Astrocyte (in vitro differentiated cells and primary cell): ENCODE measurements around the gene ECE1. TPM values are rescaled to one million over a fixed set of nuclear protein-coding genes. Genes with fewer than 3 reads are reported as not detected.
A peak's percentile ranks its signal among the peaks of the same experiment; 100 is the strongest.

Experiments used
- DNase-seq: peaks from one replicate; pipeline ENCODE4 v3.0.0-alpha.2; 2010; ENCODE audit warnings: low read depth
- FAIRE-seq: peaks from 2 replicates; lab custom pipeline; 2011; peaks lifted over from hg19 to GRCh38; lab: Jason Lieb, UNC
- H2AFZ ChIP-seq: 2 replicates; pipeline ENCODE4 v1.6.0; 2012; ENCODE audit warnings: low read depth, low read length, inconsistent platforms
- H3K27ac ChIP-seq: 2 replicates; pipeline ENCODE4 v1.5.1; 2011; ENCODE audit warnings: low read depth, low read length, inconsistent platforms
- H3K27me3 ChIP-seq: 2 replicates; pipeline ENCODE4 v1.6.0; 2011; ENCODE audit warnings: low read length, inconsistent platforms; ENCODE audit not compliant: insufficient read depth
- H3K36me3 ChIP-seq: 2 replicates; pipeline ENCODE4 v1.5.1; 2011; ENCODE audit warnings: low read length, inconsistent platforms; ENCODE audit not compliant: insufficient read depth
- H3K4me1 ChIP-seq: 2 replicates; pipeline ENCODE4 v1.5.1; 2011; ENCODE audit warnings: low read length, inconsistent platforms; ENCODE audit not compliant: insufficient read depth
- H3K4me2 ChIP-seq: 2 replicates; pipeline ENCODE4 v1.6.0; 2012; ENCODE audit warnings: low read length, inconsistent platforms
- H3K4me3 ChIP-seq: 2 replicates; pipeline ENCODE4 v1.5.1; 2011; ENCODE audit warnings: low read depth, mild to moderate bottlenecking, low read length, inconsistent platforms; ENCODE audit not compliant: insufficient read depth
- H3K79me2 ChIP-seq: 2 replicates; pipeline ENCODE4 v1.6.0; 2012; ENCODE audit warnings: mild to moderate bottlenecking, low read length, inconsistent platforms; ENCODE audit not compliant: insufficient read depth
- H3K9ac ChIP-seq: 2 replicates; pipeline ENCODE4 v1.6.0; 2012; ENCODE audit warnings: mild to moderate bottlenecking, low read length, inconsistent platforms
- H3K9me3 ChIP-seq: 2 replicates; pipeline ENCODE4 v1.5.1; 2012; ENCODE audit warnings: low read depth, mild to moderate bottlenecking, low read length, inconsistent platforms; ENCODE audit not compliant: insufficient read depth
- H4K20me1 ChIP-seq: 2 replicates; pipeline ENCODE4 v1.6.0; 2012; ENCODE audit warnings: low read length, inconsistent platforms; ENCODE audit not compliant: insufficient read depth
- H3K27ac Mint-ChIP-seq: one replicate; pipeline ENCODE4 v1.8.0; 2021; ENCODE audit warnings: mild to moderate bottlenecking, mixed read lengths; ENCODE audit not compliant: unreplicated experiment
- H3K27me3 Mint-ChIP-seq: one replicate; pipeline ENCODE4 v1.8.0; 2021; ENCODE audit warnings: low read depth, mixed read lengths; ENCODE audit not compliant: unreplicated experiment
- H3K36me3 Mint-ChIP-seq: one replicate; pipeline ENCODE4 v1.8.0; 2021; ENCODE audit warnings: low read depth, mixed read lengths; ENCODE audit not compliant: unreplicated experiment
- H3K4me1 Mint-ChIP-seq: one replicate; pipeline ENCODE4 v1.8.0; 2021; ENCODE audit warnings: low read depth, mixed read lengths; ENCODE audit not compliant: unreplicated experiment
- H3K4me3 Mint-ChIP-seq: one replicate; pipeline ENCODE4 v1.8.0; 2021; ENCODE audit warnings: mild to moderate bottlenecking, moderate library complexity, mixed read lengths; ENCODE audit not compliant: unreplicated experiment
- H3K9me3 Mint-ChIP-seq: one replicate; pipeline ENCODE4 v1.8.0; 2021; ENCODE audit warnings: mild to moderate bottlenecking, mixed read lengths; ENCODE audit not compliant: unreplicated experiment
- CTCF ChIP-seq: IDR thresholded peaks from 2 replicates; pipeline ENCODE4 v1.5.1; 2011; ENCODE audit warnings: low read depth, mild to moderate bottlenecking, inconsistent platforms, low read length, moderate library complexity; ENCODE audit not compliant: insufficient read depth
- EZH2 ChIP-seq: IDR thresholded peaks from 2 replicates; pipeline ENCODE4 v1.6.1; 2012; ENCODE audit warnings: mild to moderate bottlenecking, low read length, inconsistent platforms; ENCODE audit not compliant: insufficient read depth
- total RNA-seq: library from RNA; stranded (reverse); gene quantifications from 2 replicates; pipeline ENCODE4 v1.2.1, GENCODE V29; 2021

ECE1 gene
- total RNA-seq, 1 donor from 2014 or later, result 172 TPM

- H3K4me1 Mint-ChIP-seq, result peaks cover 32% of the 10 kb centered on the region
- TF ChIP-seq EZH2, result no peak
- no peak for TF ChIP-seq CTCF
- H3K36me3 ChIP-seq, result peaks cover 4% of the 10 kb centered on the region
- peaks cover 4% of the 10 kb centered on the region for H3K79me2 ChIP-seq
- no peak overlapping the region for H3K4me3 ChIP-seq
- H3K4me1 ChIP-seq, result peaks cover 48% of the 10 kb centered on the region
- no peak overlapping the region for H3K4me3 Mint-ChIP-seq
- H3K4me2 ChIP-seq, result no peak overlapping the region
- no peak overlapping the region for H3K27ac Mint-ChIP-seq
- H3K9ac ChIP-seq, result no peak overlapping the region
- H2AFZ ChIP-seq, result no peak overlapping the region
- H3K9me3 Mint-ChIP-seq, result no peaks in the 10 kb centered on the region
- H3K9me3 ChIP-seq, result no peaks in the 10 kb centered on the region
- no peak for FAIRE-seq
- no peaks in the 10 kb centered on the region for H3K27me3 ChIP-seq
- H4K20me1 ChIP-seq, result no peaks in the 10 kb centered on the region
- no peak for DNase-seq
- H3K27ac ChIP-seq, result no peak overlapping the region
- H3K27me3 Mint-ChIP-seq, result no peaks in the 10 kb centered on the region
- H3K36me3 Mint-ChIP-seq, result peaks cover 24% of the 10 kb centered on the region
These were observed 26.5 kb downstream of the ECE1 start for GRCh38 chr1:21263653-21264225.

GRCh38 chr1:21263052-21263429 is 27.2 kb downstream of the ECE1 start:
- peaks cover 4% of the 10 kb centered on the region for H3K79me2 ChIP-seq
- H3K4me1 Mint-ChIP-seq, result peaks cover 32% of the 10 kb centered on the region
- H3K4me3 Mint-ChIP-seq, result peak overlapping the region; percentile 60
- no peaks in the 10 kb centered on the region for H4K20me1 ChIP-seq
- H3K36me3 Mint-ChIP-seq, result peaks cover 26% of the 10 kb centered on the region
- no peaks in the 10 kb centered on the region for H3K27me3 ChIP-seq
- H3K4me2 ChIP-seq, result peak overlapping the region; percentile 79
- no peak overlapping the region for H2AFZ ChIP-seq
- peak overlapping the region; percentile 86 for H3K9ac ChIP-seq
- H3K4me1 ChIP-seq, result peaks cover 48% of the 10 kb centered on the region
- H3K9me3 Mint-ChIP-seq, result no peaks in the 10 kb centered on the region
- peak overlapping the region; percentile 100 for H3K27ac Mint-ChIP-seq
- no peaks in the 10 kb centered on the region for H3K9me3 ChIP-seq
- DNase-seq (no peak), FAIRE-seq (no peak)
- H3K27ac ChIP-seq, result peak overlapping the region; percentile 97
- no peak for TF ChIP-seq CTCF
- no peak for TF ChIP-seq EZH2
- H3K36me3 ChIP-seq, result peaks cover 4% of the 10 kb centered on the region
- H3K4me3 ChIP-seq, result no peak overlapping the region
- no peaks in the 10 kb centered on the region for H3K27me3 Mint-ChIP-seq

- peaks cover 48% of the 10 kb centered on the region for H3K4me1 ChIP-seq
- peak overlapping the region; percentile 97 for H3K27ac ChIP-seq
- H3K27me3 ChIP-seq, result no peaks in the 10 kb centered on the region
- H4K20me1 ChIP-seq, result no peaks in the 10 kb centered on the region
- H3K79me2 ChIP-seq, result peaks cover 4% of the 10 kb centered on the region
- H3K27ac Mint-ChIP-seq, result peak overlapping the region; percentile 100
- H3K4me3 ChIP-seq, result no peak overlapping the region
- peak overlapping the region; percentile 77 for H3K4me3 Mint-ChIP-seq
- FAIRE-seq (no peak), DNase-seq (peak; percentile 88)
- H3K4me1 Mint-ChIP-seq, result peaks cover 31% of the 10 kb centered on the region
- H3K9me3 Mint-ChIP-seq, result no peaks in the 10 kb centered on the region
- H3K4me2 ChIP-seq, result peak overlapping the region; percentile 79
- peak overlapping the region; percentile 86 for H3K9ac ChIP-seq
- no peaks in the 10 kb centered on the region for H3K9me3 ChIP-seq
- peaks cover 21% of the 10 kb centered on the region for H3K36me3 Mint-ChIP-seq
- no peak overlapping the region for H2AFZ ChIP-seq
- no peaks in the 10 kb centered on the region for H3K27me3 Mint-ChIP-seq
- TF ChIP-seq EZH2 (no peak), CTCF (no peak)
- peaks cover 4% of the 10 kb centered on the region for H3K36me3 ChIP-seq
These were observed 27.8 kb downstream of the ECE1 start for GRCh38 chr1:21262293-21263051.
